GM19351 (cell line): ENCODE data around the gene NRXN3.

Experiments used
- ATAC-seq: cut with Tn5 transposase; IDR thresholded peaks from one replicate; pipeline ENCODE4 v1.9.1; 2021; ENCODE audit warnings: mild to moderate bottlenecking, moderate library complexity; ENCODE audit not compliant: unreplicated experiment

Gene NRXN3

DNA sequence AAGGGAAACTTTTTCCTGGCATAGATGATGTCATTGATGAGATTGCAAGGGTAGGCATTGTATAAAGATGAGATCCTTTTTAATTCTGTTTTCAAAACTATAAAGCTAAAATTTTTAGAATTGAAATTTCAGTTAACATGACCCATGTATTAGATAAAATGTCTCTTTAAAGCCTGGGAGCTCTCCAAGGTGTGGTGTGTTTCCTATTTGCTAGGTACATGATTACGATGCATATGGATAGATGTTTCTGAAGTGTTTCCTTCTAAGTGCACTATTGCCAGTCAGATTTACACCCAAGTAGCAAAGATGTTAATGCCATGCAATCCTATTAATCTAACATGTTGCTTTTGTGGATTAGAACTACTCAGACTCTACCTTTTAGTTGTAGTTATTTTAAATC lies 1206.4 kb downstream of the NRXN3 start:
- ATAC-seq = no peak

- ATAC-seq = no peak
Observed at GRCh38 chr14:79378020-79378419, 1207.8 kb downstream of the NRXN3 start.

GRCh38 chr14:79379266-79379665 lies 1209.1 kb downstream of the NRXN3 start:
- no peak for ATAC-seq

GRCh38 chr14:79383031-79383430 lies 1212.9 kb downstream of the NRXN3 start:
- no peak for ATAC-seq

GRCh38 chr14:79383475-79383874 lies 1213.3 kb downstream of the NRXN3 start:
- no peak for ATAC-seq

GRCh38 chr14:79395061-79395460 lies 1224.9 kb downstream of the NRXN3 start:
- ATAC-seq = no peak

DNA sequence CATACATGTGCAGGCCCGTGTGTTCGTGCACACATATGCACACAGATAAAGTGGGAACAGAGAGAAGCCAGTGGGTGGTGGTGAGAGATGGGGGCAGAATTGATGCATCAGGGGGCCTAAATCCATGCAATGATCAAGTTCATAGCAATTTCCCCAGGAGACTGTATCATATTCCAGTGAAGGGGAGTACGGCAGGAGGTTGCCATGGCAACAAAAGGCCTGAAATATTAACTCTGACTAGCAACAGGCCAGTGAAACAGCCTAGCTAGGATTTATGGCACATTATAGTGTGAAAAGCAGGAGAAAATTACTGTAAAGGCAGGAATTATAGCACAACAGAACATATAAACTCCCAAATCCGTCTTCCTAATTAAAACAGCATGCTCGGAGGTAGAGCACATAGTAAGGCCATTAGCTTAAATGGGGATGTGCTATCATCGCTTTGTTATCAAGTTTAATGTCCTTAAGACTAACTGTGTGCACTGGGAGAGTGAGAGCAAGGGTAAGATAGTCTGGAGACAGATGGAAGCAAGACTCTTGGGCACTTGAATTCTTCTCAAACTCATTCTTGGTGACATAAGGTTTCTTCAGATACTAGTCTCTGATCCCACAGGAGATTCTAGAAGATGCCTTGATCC lies 1234.8 kb downstream of the NRXN3 start:
- ATAC-seq = no peak

GRCh38 chr14:79405512-79405910 lies 1235.3 kb downstream of the NRXN3 start:
- ATAC-seq = no peak

- ATAC-seq = no peak
Observed at GRCh38 chr14:79407572-79407971, 1237.4 kb downstream of the NRXN3 start.

- no peak for ATAC-seq
Observed at GRCh38 chr14:79408696-79409095, 1238.5 kb downstream of the NRXN3 start.

DNA sequence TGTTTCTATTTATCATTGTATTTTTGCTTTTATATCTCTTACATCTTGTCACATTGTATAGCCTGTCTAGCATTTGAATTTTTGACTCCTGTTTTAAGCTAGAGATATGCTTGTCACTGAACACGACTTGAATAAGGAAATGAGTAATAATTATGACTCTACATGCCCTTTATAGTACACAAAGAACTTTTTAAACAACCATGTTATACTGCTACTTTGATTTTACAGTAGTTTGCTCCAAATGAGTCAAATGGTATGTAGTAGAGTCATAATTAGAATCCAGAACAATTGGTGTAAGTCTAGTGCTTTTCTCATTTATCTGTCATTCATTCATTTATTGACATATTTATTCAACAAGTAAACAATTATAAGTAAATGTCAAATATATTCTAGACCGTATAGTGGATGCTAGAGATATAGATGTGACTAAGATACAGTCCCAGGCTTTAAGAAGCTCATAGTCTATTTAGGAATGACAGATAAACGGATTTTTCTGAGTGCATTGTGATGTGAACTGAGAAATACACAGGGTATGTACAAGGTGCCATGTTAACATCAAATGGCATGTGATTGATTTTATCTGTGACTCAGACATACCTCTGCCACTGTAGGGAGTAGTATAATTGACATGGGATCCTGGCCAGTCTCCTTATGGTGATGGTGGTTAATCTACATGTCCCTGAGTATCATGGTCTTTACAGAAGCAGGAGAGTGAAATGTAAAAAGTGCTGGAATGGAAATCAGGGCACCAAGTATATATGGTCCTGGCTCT lies 1241.4 kb downstream of the NRXN3 start:
- ATAC-seq = no peak

GRCh38 chr14:79412822-79413221 lies 1242.6 kb downstream of the NRXN3 start:
- no peak for ATAC-seq

- ATAC-seq = no peak
Observed at GRCh38 chr14:79413734-79414428, 1243.7 kb downstream of the NRXN3 start.

- no peak for ATAC-seq
Observed at GRCh38 chr14:79415726-79416125, 1245.6 kb downstream of the NRXN3 start.

DNA sequence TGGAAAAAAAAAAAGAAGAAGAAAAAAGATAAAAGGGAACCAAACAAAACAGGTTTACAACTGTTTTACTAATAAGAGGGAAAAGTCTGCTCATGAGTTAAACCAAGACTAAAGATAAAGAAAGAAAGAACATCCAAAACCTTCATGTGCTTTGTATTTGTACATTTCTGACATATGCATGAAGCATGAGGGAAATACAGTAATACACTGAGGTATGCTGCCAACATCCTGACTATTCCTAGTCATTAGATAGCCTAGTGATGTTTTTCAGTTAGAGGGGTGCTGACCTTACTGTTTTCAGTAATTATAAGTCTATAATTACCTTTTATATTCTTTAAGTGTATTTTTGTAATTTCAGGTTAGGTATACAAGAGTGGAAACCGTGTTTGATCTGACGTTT lies 1247.8 kb downstream of the NRXN3 start:
- ATAC-seq = no peak

- no peak for ATAC-seq
Observed at GRCh38 chr14:79418649-79419415, 1248.7 kb downstream of the NRXN3 start.

GRCh38 chr14:79419571-79420327 lies 1249.6 kb downstream of the NRXN3 start:
- ATAC-seq = no peak

DNA sequence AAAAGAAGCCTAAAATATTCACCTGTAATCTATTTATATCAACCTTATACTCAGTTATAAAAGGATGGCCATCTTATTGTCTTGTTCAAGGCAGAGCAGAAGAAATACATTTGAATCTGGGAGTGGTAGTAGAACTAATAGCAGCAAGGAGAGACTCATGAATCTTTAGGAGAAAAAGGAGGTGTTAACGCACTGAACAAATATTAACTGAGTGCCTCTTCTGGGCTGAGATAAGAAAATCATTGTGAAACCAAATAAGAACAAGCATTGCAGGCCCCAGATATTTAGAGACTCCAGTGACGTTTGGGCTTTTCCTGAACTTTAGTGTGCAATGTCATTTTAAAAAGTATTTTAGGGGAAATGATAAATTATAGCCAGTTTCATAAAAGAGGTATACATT lies 1250.6 kb downstream of the NRXN3 start:
- no peak for ATAC-seq

- no peak for ATAC-seq
Observed at GRCh38 chr14:79421811-79422210, 1251.6 kb downstream of the NRXN3 start.

GRCh38 chr14:79424462-79424861 lies 1254.3 kb downstream of the NRXN3 start:
- ATAC-seq = no peak
